Gastrocnemius medialis (tissue), 4 donors: Measurements from ENCODE around the gene ALDH1A2.

Experiments used
- POLR2A ChIP-seq, 2 donors: fragments of 450-650 bp; IDR thresholded peaks; one replicate each; pipeline ENCODE4 v1.6.1; 2017; ENCODE audit warnings: antibody characterized with exemption in 2 of 2, mild to moderate bottlenecking in 2 of 2, moderate library complexity in 2 of 2
- TF ChIP-seq, protein P1 (sequence below), 5 experiments: fragments of 450-650 bp in 3 of 5; fragments of 200-600 bp in 2 of 5; sonication (generic) in 2 of 5; IDR thresholded peaks in 4 of 5; conservative IDR thresholded peaks in 1 of 5; 1 replicate in 4 of 5; 2 replicates in 1 of 5; pipeline ENCODE4 v1.5.1; 2016 to 2019; ENCODE audit warnings: antibody characterized with exemption in 5 of 5, mild to moderate bottlenecking in 3 of 5, moderate library complexity in 3 of 5

DNA sequence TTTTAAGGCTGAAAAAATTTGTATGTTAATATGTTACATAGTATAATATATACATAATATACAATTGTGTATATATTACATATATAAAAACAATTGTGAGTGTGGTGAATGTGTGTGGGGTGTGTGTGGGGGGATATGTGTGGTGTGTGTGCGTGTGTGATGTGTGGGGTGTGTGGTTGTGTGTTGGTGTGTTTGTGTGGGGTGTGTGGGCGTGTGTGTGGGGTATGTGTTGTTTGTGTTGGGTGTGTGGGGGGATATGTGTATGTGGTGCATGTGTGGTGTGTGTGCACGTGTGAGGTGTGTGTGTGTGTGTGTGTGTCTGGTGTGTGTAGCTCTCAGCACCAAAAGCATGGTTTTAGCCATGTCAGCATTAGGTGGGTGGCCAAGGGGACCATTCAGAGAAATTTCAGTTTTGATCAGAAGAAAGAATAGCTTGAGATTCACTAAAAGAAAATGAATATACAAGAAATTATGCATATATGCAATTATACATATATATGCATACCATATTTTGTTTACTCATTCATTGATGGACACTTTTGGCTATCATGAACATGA, 118.9 kb downstream of the ALDH1A2 start:
- TF ChIP-seq, protein P1, sequence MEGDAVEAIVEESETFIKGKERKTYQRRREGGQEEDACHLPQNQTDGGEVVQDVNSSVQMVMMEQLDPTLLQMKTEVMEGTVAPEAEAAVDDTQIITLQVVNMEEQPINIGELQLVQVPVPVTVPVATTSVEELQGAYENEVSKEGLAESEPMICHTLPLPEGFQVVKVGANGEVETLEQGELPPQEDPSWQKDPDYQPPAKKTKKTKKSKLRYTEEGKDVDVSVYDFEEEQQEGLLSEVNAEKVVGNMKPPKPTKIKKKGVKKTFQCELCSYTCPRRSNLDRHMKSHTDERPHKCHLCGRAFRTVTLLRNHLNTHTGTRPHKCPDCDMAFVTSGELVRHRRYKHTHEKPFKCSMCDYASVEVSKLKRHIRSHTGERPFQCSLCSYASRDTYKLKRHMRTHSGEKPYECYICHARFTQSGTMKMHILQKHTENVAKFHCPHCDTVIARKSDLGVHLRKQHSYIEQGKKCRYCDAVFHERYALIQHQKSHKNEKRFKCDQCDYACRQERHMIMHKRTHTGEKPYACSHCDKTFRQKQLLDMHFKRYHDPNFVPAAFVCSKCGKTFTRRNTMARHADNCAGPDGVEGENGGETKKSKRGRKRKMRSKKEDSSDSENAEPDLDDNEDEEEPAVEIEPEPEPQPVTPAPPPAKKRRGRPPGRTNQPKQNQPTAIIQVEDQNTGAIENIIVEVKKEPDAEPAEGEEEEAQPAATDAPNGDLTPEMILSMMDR (IDR thresholded peaks at IDR 0.05 in 4 of 5, conservative IDR thresholded peaks at IDR 0.05 in 1 of 5): no peak
- no peak for TF ChIP-seq POLR2A (IDR thresholded peaks at IDR 0.05)
